OCI-LY3 (cell line): ENCODE measurements around the gene CHKA.

Source experiments
- H2AFZ ChIP-seq: fragments of 200-600, 300-600 bp; shearing (Covaris generic); 2 replicates; pipeline ENCODE4 v1.6.0; 2014; ENCODE audit warnings: antibody characterized with exemption, low read depth, low read length
- H3K27ac ChIP-seq: fragments of 200-600, 300-600 bp; sonication (generic); 2 replicates; pipeline ENCODE4 v1.5.1; 2014; ENCODE audit warnings: mild to moderate bottlenecking, low read length, moderate library complexity, mixed read lengths
- H3K27me3 ChIP-seq: fragments of 200-600, 300-600 bp; sonication (generic); 2 replicates; pipeline ENCODE4 v1.6.1; 2014; ENCODE audit warnings: low read depth, low read length, mixed read lengths
- H3K36me3 ChIP-seq: fragments of 200-600, 300-600 bp; sonication (generic); replicated peaks from 2 replicates; pipeline ENCODE3; 2014; ENCODE audit warnings: low read depth, low read length, mixed read lengths
- H3K4me1 ChIP-seq: fragments of 300-600, 200-600 bp; sonication (generic); 2 replicates; pipeline ENCODE4 v1.6.1; 2014; ENCODE audit warnings: low read length, mixed read lengths
- H3K4me2 ChIP-seq: fragments of 200-600, 300-600 bp; sonication (generic); 2 replicates; pipeline ENCODE4 v1.6.1; 2014; ENCODE audit warnings: low read length, mixed read lengths
- H3K4me3 ChIP-seq: fragments of 300-600, 200-600 bp; sonication (generic); 2 replicates; pipeline ENCODE4 v1.5.1; 2014; ENCODE audit warnings: antibody characterized with exemption, mild to moderate bottlenecking, low read length, moderate library complexity
- H3K79me2 ChIP-seq: fragments of 300-600, 200-600 bp; shearing (Covaris generic); 2 replicates; pipeline ENCODE4 v1.6.1; 2014; ENCODE audit warnings: mild to moderate bottlenecking, low read length, mixed read lengths
- H3K9ac ChIP-seq: fragments of 300-600, 200-600 bp; shearing (Covaris generic); 2 replicates; pipeline ENCODE4 v1.6.0; 2014; ENCODE audit warnings: mild to moderate bottlenecking, low read length, moderate library complexity
- H3K9me3 ChIP-seq: fragments of 200-600, 300-600 bp; shearing (Covaris generic); 2 replicates; pipeline ENCODE4 v1.6.1; 2014; ENCODE audit warnings: low read length, mixed read lengths; ENCODE audit not compliant: insufficient read depth
- H4K20me1 ChIP-seq: fragments of 200-600, 300-600 bp; sonication (generic); 2 replicates; pipeline ENCODE4 v1.6.1; 2016; ENCODE audit warnings: low read length, mixed read lengths; ENCODE audit not compliant: insufficient read depth
- EZH2phosphoT487 ChIP-seq: fragments of 200-600 bp; shearing (Covaris generic); IDR thresholded peaks from 2 replicates; pipeline ENCODE4 v1.6.1; 2018; ENCODE audit warnings: antibody characterized with exemption, mixed run types, low read depth
- TF ChIP-seq, protein P1 (sequence below): fragments of 200-600, 300-600 bp; sonication (generic); IDR thresholded peaks from 2 replicates; pipeline ENCODE4 v1.5.1; 2014; ENCODE audit warnings: antibody characterized with exemption, low read length, low read depth

CHKA gene

DNA sequence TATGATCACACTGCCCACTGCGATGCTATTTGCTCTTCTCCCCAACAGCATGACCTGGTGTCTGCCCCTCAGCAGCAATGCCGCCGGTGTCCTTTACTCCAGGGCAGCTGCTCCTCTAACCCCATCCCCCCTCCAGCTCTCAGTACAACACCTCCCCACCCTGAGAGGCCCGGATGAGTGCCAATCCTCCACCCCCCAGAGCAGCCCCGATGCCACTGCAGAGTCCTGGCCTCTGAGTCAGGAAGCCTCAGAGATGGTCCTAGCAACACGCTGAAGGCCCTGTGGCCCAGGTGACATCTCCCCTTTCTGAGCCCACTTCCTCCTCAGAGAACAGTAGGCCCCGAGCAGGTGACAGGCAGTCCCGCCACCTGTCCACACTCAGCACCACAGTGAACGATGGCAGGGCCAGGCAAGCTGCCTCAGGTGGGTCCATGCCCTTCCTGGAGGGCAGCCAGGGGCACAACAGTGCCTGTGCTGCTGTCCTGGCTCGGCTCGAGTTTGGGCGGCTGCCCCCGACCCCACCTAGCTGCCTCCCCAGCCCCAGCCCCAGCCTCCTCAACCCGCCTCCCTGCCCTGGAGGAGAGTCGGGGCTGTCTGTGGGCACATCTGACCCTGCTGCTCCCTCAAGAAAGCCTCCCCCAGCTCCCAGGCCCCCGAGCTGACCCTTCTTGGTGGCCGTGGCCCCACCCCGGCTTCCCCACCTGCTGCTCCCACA lies 94.6 kb downstream of the CHKA start:
- no peak overlapping the region for H3K9ac ChIP-seq
- no peaks in the 10 kb centered on the region for H3K9me3 ChIP-seq
- TF ChIP-seq, protein P1, sequence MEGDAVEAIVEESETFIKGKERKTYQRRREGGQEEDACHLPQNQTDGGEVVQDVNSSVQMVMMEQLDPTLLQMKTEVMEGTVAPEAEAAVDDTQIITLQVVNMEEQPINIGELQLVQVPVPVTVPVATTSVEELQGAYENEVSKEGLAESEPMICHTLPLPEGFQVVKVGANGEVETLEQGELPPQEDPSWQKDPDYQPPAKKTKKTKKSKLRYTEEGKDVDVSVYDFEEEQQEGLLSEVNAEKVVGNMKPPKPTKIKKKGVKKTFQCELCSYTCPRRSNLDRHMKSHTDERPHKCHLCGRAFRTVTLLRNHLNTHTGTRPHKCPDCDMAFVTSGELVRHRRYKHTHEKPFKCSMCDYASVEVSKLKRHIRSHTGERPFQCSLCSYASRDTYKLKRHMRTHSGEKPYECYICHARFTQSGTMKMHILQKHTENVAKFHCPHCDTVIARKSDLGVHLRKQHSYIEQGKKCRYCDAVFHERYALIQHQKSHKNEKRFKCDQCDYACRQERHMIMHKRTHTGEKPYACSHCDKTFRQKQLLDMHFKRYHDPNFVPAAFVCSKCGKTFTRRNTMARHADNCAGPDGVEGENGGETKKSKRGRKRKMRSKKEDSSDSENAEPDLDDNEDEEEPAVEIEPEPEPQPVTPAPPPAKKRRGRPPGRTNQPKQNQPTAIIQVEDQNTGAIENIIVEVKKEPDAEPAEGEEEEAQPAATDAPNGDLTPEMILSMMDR, result no peak
- no peak for TF ChIP-seq EZH2phosphoT487
- no peak overlapping the region for H3K4me2 ChIP-seq
- peaks cover 10% of the 10 kb centered on the region for H3K4me1 ChIP-seq
- peaks cover 5% of the 10 kb centered on the region for H3K36me3 ChIP-seq
- no peak overlapping the region for H3K4me3 ChIP-seq
- no peaks in the 10 kb centered on the region for H4K20me1 ChIP-seq
- H3K79me2 ChIP-seq, result peaks cover 14% of the 10 kb centered on the region
- H3K27me3 ChIP-seq, result no peaks in the 10 kb centered on the region
- H3K27ac ChIP-seq, result no peak overlapping the region
- no peak overlapping the region for H2AFZ ChIP-seq

DNA sequence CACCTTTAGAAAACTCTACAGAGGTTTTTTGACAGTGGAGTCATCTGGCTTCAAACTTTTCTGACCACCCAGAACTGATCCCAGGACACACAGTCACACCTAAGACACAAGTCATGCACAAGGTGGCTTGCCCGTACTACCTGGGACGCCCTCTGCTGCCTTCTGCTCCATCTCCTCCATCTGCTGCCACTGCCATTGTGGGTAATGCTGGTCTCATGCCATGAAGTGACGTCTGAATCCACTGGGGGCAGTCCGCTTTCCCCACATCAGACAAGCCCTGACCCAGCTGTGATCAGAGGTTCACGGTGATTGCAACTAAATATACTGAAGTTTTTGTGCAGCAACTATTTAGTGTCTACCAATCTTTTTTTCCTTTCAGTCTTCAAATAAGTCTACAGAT lies 96.1 kb downstream of the CHKA start:
- H3K4me1 ChIP-seq, result peaks cover 13% of the 10 kb centered on the region
- no peak overlapping the region for H3K9ac ChIP-seq
- H3K4me3 ChIP-seq, result no peak overlapping the region
- no peaks in the 10 kb centered on the region for H4K20me1 ChIP-seq
- peaks cover 5% of the 10 kb centered on the region; the same call in 1 of the 2 replicates for H3K79me2 ChIP-seq
- peaks cover 5% of the 10 kb centered on the region for H3K36me3 ChIP-seq
- H3K4me2 ChIP-seq, result no peak overlapping the region
- H3K27ac ChIP-seq, result no peak overlapping the region
- TF ChIP-seq, protein P1, result no peak
- no peak for TF ChIP-seq EZH2phosphoT487
- H2AFZ ChIP-seq, result no peak overlapping the region
- H3K9me3 ChIP-seq, result no peaks in the 10 kb centered on the region
- no peaks in the 10 kb centered on the region for H3K27me3 ChIP-seq

DNA sequence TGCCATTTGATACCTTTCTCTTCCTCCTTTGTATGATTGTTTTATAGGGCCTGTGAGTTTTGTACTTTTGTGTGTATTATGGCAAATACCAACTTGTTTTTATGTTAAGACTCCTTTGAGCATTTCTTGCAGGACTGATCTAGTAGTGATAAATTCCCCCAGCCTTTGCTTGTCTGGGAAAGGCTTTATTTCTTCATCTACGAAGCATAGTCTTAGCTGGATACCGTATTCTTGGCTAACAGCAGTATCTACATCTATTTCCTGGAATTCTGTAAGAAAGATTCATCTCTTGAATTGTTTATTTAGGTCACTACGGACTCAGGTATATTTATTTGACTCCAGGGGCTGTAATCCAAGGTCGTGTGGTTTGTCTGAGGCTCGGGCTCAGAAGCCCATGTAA lies 96.7 kb downstream of the CHKA start:
- Histone ChIP-seq H3K9ac (no peak overlapping the region), H3K4me3 (no peak overlapping the region), H3K27me3 (no peaks in the 10 kb centered on the region), H3K4me1 (peaks cover 9% of the 10 kb centered on the region), H3K4me2 (no peak overlapping the region), H3K79me2 (peaks cover 3% of the 10 kb centered on the region; the same call in 1 of the 2 replicates), H2AFZ (no peak overlapping the region), H4K20me1 (no peaks in the 10 kb centered on the region), H3K27ac (no peak overlapping the region), H3K36me3 (peaks cover 5% of the 10 kb centered on the region), H3K9me3 (no peaks in the 10 kb centered on the region)
- TF ChIP-seq EZH2phosphoT487, result no peak
- TF ChIP-seq, protein P1, result no peak

DNA sequence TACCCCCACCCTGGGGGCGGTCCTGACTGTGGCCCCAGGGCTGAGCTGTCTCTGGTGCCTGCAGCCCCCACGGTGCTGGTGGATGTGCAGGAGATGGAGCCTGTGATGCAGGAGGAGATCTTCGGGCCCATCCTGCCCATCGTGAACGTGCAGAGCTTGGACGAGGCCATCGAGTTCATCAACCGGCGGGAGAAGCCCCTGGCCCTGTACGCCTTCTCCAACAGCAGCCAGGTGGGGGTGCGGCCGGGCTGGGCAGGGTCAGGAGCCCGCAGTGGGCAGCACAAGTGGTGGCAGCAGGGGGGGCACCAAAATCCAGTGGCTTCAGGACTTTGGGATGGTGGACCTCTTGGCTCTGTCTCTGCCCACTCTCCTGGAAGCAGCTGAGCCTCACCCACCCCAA lies 98.7 kb downstream of the CHKA start:
- no peak overlapping the region for H2AFZ ChIP-seq
- H3K79me2 ChIP-seq, result no peaks in the 10 kb centered on the region
- H3K27ac ChIP-seq, result no peak overlapping the region
- no peak overlapping the region for H3K4me2 ChIP-seq
- H3K9ac ChIP-seq, result no peak overlapping the region
- no peaks in the 10 kb centered on the region for H4K20me1 ChIP-seq
- no peaks in the 10 kb centered on the region for H3K27me3 ChIP-seq
- H3K9me3 ChIP-seq, result no peaks in the 10 kb centered on the region
- TF ChIP-seq EZH2phosphoT487, result no peak
- TF ChIP-seq, protein P1, result no peak
- peaks cover 7% of the 10 kb centered on the region for H3K4me1 ChIP-seq
- peaks cover 5% of the 10 kb centered on the region for H3K36me3 ChIP-seq
- no peak overlapping the region for H3K4me3 ChIP-seq
